PC-9 (cell line): ENCODE data around the gene ATP2C2.

Experiments used
- CTCF ChIP-seq: fragments of 200-600 bp; sonication (generic); conservative IDR thresholded peaks from 2 replicates; pipeline ENCODE4 v1.6.1; 2017; ENCODE audit warnings: mixed run types, antibody characterized with exemption, mild to moderate bottlenecking, moderate library complexity
- EZH2 ChIP-seq: fragments of 200-600 bp; sonication (generic); IDR thresholded peaks from 2 replicates; pipeline ENCODE4 v1.8.0; 2017; ENCODE audit warnings: antibody characterized with exemption, low read depth

GRCh38 chr16:84503751-84504395 lies 135.5 kb downstream of the ATP2C2 start:
- TF ChIP-seq CTCF (no peak), EZH2 (no peak)
